ENCODE measurements around the gene PRDM15. TPM values are rescaled to one million over a fixed set of nuclear protein-coding genes. Genes with fewer than 3 reads are reported as not detected.

PRDM15 gene
- total RNA-seq, 1 experiment from 2014 or later, result 9.9 TPM

DNA sequence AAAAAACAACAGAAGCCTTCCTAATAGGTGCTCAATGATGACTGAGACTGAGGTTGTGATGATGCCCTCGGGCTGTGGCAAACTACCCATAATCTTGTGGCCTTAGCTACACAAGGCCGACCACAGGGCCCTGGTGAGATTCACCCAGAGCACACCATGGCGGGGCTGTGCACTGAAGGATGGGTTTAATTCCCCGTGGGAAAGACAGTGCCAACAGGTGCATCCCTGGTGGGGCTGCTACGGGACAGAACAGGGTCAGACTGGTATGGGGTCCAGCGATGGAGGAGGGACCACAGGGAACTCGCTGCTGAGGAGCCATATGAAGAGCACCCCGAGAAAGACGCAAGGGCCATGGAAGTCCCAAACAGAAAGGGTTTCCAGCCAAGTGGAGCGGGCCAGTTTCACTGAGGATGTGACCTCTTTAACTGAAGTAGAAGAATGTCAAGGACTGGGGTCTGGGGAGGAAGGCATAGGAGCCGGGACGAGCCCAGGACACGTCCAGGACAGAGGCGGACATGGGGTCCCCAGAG, 21.3 kb downstream of the PRDM15 start:
- Histone ChIP-seq H3K23me2 (ENCODE audit: insufficient read length, low read depth, low read length, poor library complexity, severe bottlenecking) (no peaks in the 10 kb centered on the region), H3K4ac (ENCODE audit: low read depth, low read length) (no peak overlapping the region), H3K18ac (ENCODE audit: insufficient read length, low read depth, low read length) (no peak overlapping the region), H3K4me2 (ENCODE audit: insufficient read depth, insufficient read length, low read length) (no peak overlapping the region), H2BK12ac (ENCODE audit: insufficient read length, low read depth, low read length) (no peak overlapping the region), H3K56ac (ENCODE audit: insufficient read length, low read depth, low read length) (no peak overlapping the region), H3T11ph (ENCODE audit: low read length) (no peak overlapping the region), H4K20me1 (ENCODE audit: control insufficient read depth, insufficient read depth, insufficient read length) (no peaks in the 10 kb centered on the region), H2BK20ac (ENCODE audit: low read depth, low read length, poor library complexity, severe bottlenecking) (no peak overlapping the region), H3K27ac (ENCODE audit: insufficient read length, low read depth, low read length) (no peak overlapping the region), H3K4me1 (ENCODE audit: insufficient read depth, low read length) (no peaks in the 10 kb centered on the region), H3K79me2 (ENCODE audit: insufficient read depth, low read length) (no peaks in the 10 kb centered on the region; the same call in 1 of the 2 replicates), H3K9me3 (ENCODE audit: control insufficient read depth, low read depth, low read length) (no peaks in the 10 kb centered on the region), H3K9ac (ENCODE audit: extremely low read depth, insufficient read length, low read length) (no peak overlapping the region), H2AFZ (ENCODE audit: low read length) (no peak overlapping the region), H3K14ac (ENCODE audit: insufficient read depth, low read length) (no peak overlapping the region), H3K27me3 (ENCODE audit: insufficient read depth, low read length) (no peaks in the 10 kb centered on the region), H4K5ac (ENCODE audit: insufficient read length, low read depth, low read length) (no peak overlapping the region), H4K91ac (ENCODE audit: insufficient read length, low read depth, low read length) (no peak overlapping the region), H2BK15ac (ENCODE audit: low read depth, low read length) (no peak overlapping the region), H2BK5ac (ENCODE audit: insufficient read length, low read length) (no peak overlapping the region), H2BK120ac (ENCODE audit: low read depth, low read length, poor library complexity, severe bottlenecking) (no peak overlapping the region), H2AK5ac (ENCODE audit: insufficient read length, low read length) (no peak overlapping the region), H4K8ac (replicated peaks; ENCODE audit: insufficient read length, low read depth, low read length) (no peak overlapping the region), H3K79me1 (ENCODE audit: insufficient read depth, low read depth, low read length, poor library complexity, severe bottlenecking) (no peaks in the 10 kb centered on the region), H3K23ac (ENCODE audit: insufficient read length, low read depth, low read length) (no peak overlapping the region)
- H3K4me1 Mint-ChIP-seq, result peaks cover 8 to 10% of the 10 kb centered on the region in 2 experiments; a peak in 2 of 4 replicates
- H3K27ac Mint-ChIP-seq, result peak overlapping the region in 2 of 3 experiments; percentile 14 to 75; a peak in 2 of 7 replicates
- no peak for DNase-seq
- TF ChIP-seq, protein P1, sequence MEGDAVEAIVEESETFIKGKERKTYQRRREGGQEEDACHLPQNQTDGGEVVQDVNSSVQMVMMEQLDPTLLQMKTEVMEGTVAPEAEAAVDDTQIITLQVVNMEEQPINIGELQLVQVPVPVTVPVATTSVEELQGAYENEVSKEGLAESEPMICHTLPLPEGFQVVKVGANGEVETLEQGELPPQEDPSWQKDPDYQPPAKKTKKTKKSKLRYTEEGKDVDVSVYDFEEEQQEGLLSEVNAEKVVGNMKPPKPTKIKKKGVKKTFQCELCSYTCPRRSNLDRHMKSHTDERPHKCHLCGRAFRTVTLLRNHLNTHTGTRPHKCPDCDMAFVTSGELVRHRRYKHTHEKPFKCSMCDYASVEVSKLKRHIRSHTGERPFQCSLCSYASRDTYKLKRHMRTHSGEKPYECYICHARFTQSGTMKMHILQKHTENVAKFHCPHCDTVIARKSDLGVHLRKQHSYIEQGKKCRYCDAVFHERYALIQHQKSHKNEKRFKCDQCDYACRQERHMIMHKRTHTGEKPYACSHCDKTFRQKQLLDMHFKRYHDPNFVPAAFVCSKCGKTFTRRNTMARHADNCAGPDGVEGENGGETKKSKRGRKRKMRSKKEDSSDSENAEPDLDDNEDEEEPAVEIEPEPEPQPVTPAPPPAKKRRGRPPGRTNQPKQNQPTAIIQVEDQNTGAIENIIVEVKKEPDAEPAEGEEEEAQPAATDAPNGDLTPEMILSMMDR (conservative IDR thresholded peaks at IDR 0.05), result no peak
- H3K4me3 Mint-ChIP-seq, result no peak overlapping the region
- H3K36me3 Mint-ChIP-seq (ENCODE audit: insufficient read depth in 1 of 3, low read depth in 3 of 3), result peaks cover 9 to 42% (median 27%) of the 10 kb centered on the region in 3 experiments
- WGBS (ENCODE audit: extremely low coverage, insufficient read length, low lambda C conversion rate), result no CpG with 5 or more reads among the region's 14 CpGs
- no peaks in the 10 kb centered on the region for H3K27me3 Mint-ChIP-seq (ENCODE audit: low read depth)
- no peaks in the 10 kb centered on the region for H3K9me3 Mint-ChIP-seq

Data from H9 (cell line).